Activated CD4-positive, alpha-beta T cell treated with anti-CD3 and anti-CD28 coated beads, Interleukin-2, amount 10 ng/mL, durations not matched to agents 24 days and 14 days (primary cell): Measurements from ENCODE around the gene FBXW8. TPM values are rescaled to one million over a fixed set of nuclear protein-coding genes. Genes with fewer than 3 reads are reported as not detected.

Experiments used
- DNase-seq: peaks from one replicate; pipeline ENCODE4 v3.0.0; 2022
- H3K27ac Mint-ChIP-seq: one replicate; pipeline ENCODE4 v1.8.0; 2022; ENCODE audit warnings: mild to moderate bottlenecking, mixed read lengths
- H3K27me3 Mint-ChIP-seq: one replicate; pipeline ENCODE4 v1.8.0; 2022; ENCODE audit warnings: mixed read lengths
- H3K36me3 Mint-ChIP-seq: one replicate; pipeline ENCODE4 v1.8.0; 2022; ENCODE audit warnings: low read depth, mild to moderate bottlenecking, mixed read lengths
- H3K4me1 Mint-ChIP-seq: one replicate; pipeline ENCODE4 v1.8.0; 2021; ENCODE audit warnings: mixed read lengths
- H3K4me3 Mint-ChIP-seq: one replicate; pipeline ENCODE4 v1.8.0; 2022; ENCODE audit warnings: mild to moderate bottlenecking, moderate library complexity, mixed read lengths
- H3K9me3 Mint-ChIP-seq: one replicate; pipeline ENCODE4 v1.8.0; 2021; ENCODE audit warnings: mixed read lengths
- intact Hi-C: fragments of 100-400 bp; cut with micrococcal nuclease; formaldehyde crosslinking; loops from one replicate; pipeline ENCODE4 v1.15.1; 2023
- total RNA-seq: library from RNA; stranded (reverse); gene quantifications from 2 replicates; pipeline ENCODE4 v1.2.3, GENCODE V29; 2022

Gene FBXW8
- total RNA-seq, 1 donor from 2014 or later: 6.2 TPM

GRCh38 chr12:117036046-117036445 lies 125.3 kb downstream of the FBXW8 start:
- peaks cover 2% of the 10 kb centered on the region for H3K36me3 Mint-ChIP-seq
- no peak overlapping the region for H3K27ac Mint-ChIP-seq
- H3K27me3 Mint-ChIP-seq: peaks cover 5% of the 10 kb centered on the region
- H3K4me1 Mint-ChIP-seq: peaks cover 2% of the 10 kb centered on the region
- no peak overlapping the region for H3K4me3 Mint-ChIP-seq
- H3K9me3 Mint-ChIP-seq: no peaks in the 10 kb centered on the region
- DNase-seq: no peak
- intact Hi-C loops: no loop called here

GRCh38 chr12:117036547-117036946 lies 125.8 kb downstream of the FBXW8 start:
- Mint-ChIP-seq H3K36me3 (peaks cover 2% of the 10 kb centered on the region), H3K4me3 (no peak overlapping the region), H3K4me1 (peaks cover 2% of the 10 kb centered on the region), H3K9me3 (no peaks in the 10 kb centered on the region), H3K27ac (no peak overlapping the region), H3K27me3 (peaks cover 5% of the 10 kb centered on the region)
- no peak for DNase-seq
- intact Hi-C loops: no loop called here

- no peak for DNase-seq
- peaks cover 2% of the 10 kb centered on the region for H3K4me1 Mint-ChIP-seq
- no peak overlapping the region for H3K27ac Mint-ChIP-seq
- H3K4me3 Mint-ChIP-seq: no peak overlapping the region
- H3K27me3 Mint-ChIP-seq: peaks cover 5% of the 10 kb centered on the region
- H3K9me3 Mint-ChIP-seq: no peaks in the 10 kb centered on the region
- intact Hi-C loops: no loop called here
- peaks cover 2% of the 10 kb centered on the region for H3K36me3 Mint-ChIP-seq
Observed at GRCh38 chr12:117037289-117038022, 126.7 kb downstream of the FBXW8 start.

- Mint-ChIP-seq H3K4me1 (peaks cover 2% of the 10 kb centered on the region), H3K27me3 (peaks cover 5% of the 10 kb centered on the region), H3K36me3 (peaks cover 2% of the 10 kb centered on the region), H3K27ac (no peak overlapping the region), H3K9me3 (no peaks in the 10 kb centered on the region), H3K4me3 (no peak overlapping the region)
- intact Hi-C loops: no loop called here
- no peak for DNase-seq
Observed at GRCh38 chr12:117038023-117038680, 127.4 kb downstream of the FBXW8 start.

GRCh38 chr12:117038919-117039318 lies 128.2 kb downstream of the FBXW8 start:
- intact Hi-C loops: no loop called here
- Mint-ChIP-seq H3K9me3 (no peaks in the 10 kb centered on the region), H3K4me1 (peaks cover 2% of the 10 kb centered on the region), H3K36me3 (peaks cover 2% of the 10 kb centered on the region), H3K4me3 (no peak overlapping the region), H3K27me3 (peaks cover 2% of the 10 kb centered on the region), H3K27ac (no peak overlapping the region)
- no peak for DNase-seq

GRCh38 chr12:117039891-117040309 lies 129.2 kb downstream of the FBXW8 start:
- no peaks in the 10 kb centered on the region for H3K27me3 Mint-ChIP-seq
- H3K4me3 Mint-ChIP-seq: no peak overlapping the region
- H3K4me1 Mint-ChIP-seq: peaks cover 2% of the 10 kb centered on the region
- H3K36me3 Mint-ChIP-seq: peaks cover 3% of the 10 kb centered on the region
- intact Hi-C loops: no loop called here
- H3K9me3 Mint-ChIP-seq: no peaks in the 10 kb centered on the region
- DNase-seq: no peak
- no peak overlapping the region for H3K27ac Mint-ChIP-seq

- Mint-ChIP-seq H3K4me3 (no peak overlapping the region), H3K27me3 (no peaks in the 10 kb centered on the region), H3K36me3 (peaks cover 3% of the 10 kb centered on the region), H3K9me3 (no peaks in the 10 kb centered on the region), H3K27ac (no peak overlapping the region), H3K4me1 (peaks cover 2% of the 10 kb centered on the region)
- intact Hi-C loops: no loop called here
- DNase-seq: no peak
Observed at GRCh38 chr12:117040496-117040895, 129.7 kb downstream of the FBXW8 start.

- peaks cover 2% of the 10 kb centered on the region for H3K4me1 Mint-ChIP-seq
- no peak for DNase-seq
- no peaks in the 10 kb centered on the region for H3K9me3 Mint-ChIP-seq
- peaks cover 3% of the 10 kb centered on the region for H3K36me3 Mint-ChIP-seq
- H3K27ac Mint-ChIP-seq: no peak overlapping the region
- intact Hi-C loops: no loop called here
- no peak overlapping the region for H3K4me3 Mint-ChIP-seq
- H3K27me3 Mint-ChIP-seq: no peaks in the 10 kb centered on the region
Observed at GRCh38 chr12:117041798-117042170, 131.0 kb downstream of the FBXW8 start.

- H3K9me3 Mint-ChIP-seq: no peaks in the 10 kb centered on the region
- peaks cover 2% of the 10 kb centered on the region for H3K4me1 Mint-ChIP-seq
- no peak overlapping the region for H3K4me3 Mint-ChIP-seq
- no peak for DNase-seq
- no peak overlapping the region for H3K27ac Mint-ChIP-seq
- no peaks in the 10 kb centered on the region for H3K27me3 Mint-ChIP-seq
- intact Hi-C loops: no loop called here
- peaks cover 3% of the 10 kb centered on the region for H3K36me3 Mint-ChIP-seq
Observed at GRCh38 chr12:117042171-117042842, 131.6 kb downstream of the FBXW8 start.

- Mint-ChIP-seq H3K27me3 (no peaks in the 10 kb centered on the region), H3K4me1 (peaks cover 2% of the 10 kb centered on the region), H3K27ac (no peak overlapping the region), H3K4me3 (no peak overlapping the region), H3K36me3 (peaks cover 3% of the 10 kb centered on the region), H3K9me3 (no peaks in the 10 kb centered on the region)
- DNase-seq: no peak
- intact Hi-C loops: no loop called here
Observed at GRCh38 chr12:117042862-117043261, 132.1 kb downstream of the FBXW8 start.

- intact Hi-C loops: no loop called here
- Mint-ChIP-seq H3K27ac (no peak overlapping the region), H3K27me3 (no peaks in the 10 kb centered on the region)
Observed at GRCh38 chr12:117044311-117044710, 133.6 kb downstream of the FBXW8 start.

GRCh38 chr12:117044790-117045159 lies 134.0 kb downstream of the FBXW8 start:
- H3K4me1 Mint-ChIP-seq: peaks cover 2% of the 10 kb centered on the region
- no peak overlapping the region for H3K4me3 Mint-ChIP-seq

More at GRCh38 chr12:117044311-117044710, 133.6 kb downstream of the FBXW8 start:
- Mint-ChIP-seq H3K9me3 (no peaks in the 10 kb centered on the region), H3K36me3 (peaks cover 3% of the 10 kb centered on the region), H3K4me1 (peaks cover 2% of the 10 kb centered on the region), H3K4me3 (no peak overlapping the region)
- no peak for DNase-seq

GRCh38 chr12:117045160-117046010 lies 134.6 kb downstream of the FBXW8 start:
- Mint-ChIP-seq H3K4me3 (no peak overlapping the region), H3K4me1 (peaks cover 2% of the 10 kb centered on the region), H3K36me3 (peaks cover 3% of the 10 kb centered on the region), H3K27me3 (no peaks in the 10 kb centered on the region), H3K27ac (no peak overlapping the region), H3K9me3 (no peaks in the 10 kb centered on the region)
- intact Hi-C loops: no loop called here
- no peak for DNase-seq

More at GRCh38 chr12:117044790-117045159, 134.0 kb downstream of the FBXW8 start:
- H3K9me3 Mint-ChIP-seq: no peaks in the 10 kb centered on the region
- H3K27ac Mint-ChIP-seq: no peak overlapping the region
- no peak for DNase-seq
- H3K27me3 Mint-ChIP-seq: no peaks in the 10 kb centered on the region
- intact Hi-C loops: no loop called here
- H3K36me3 Mint-ChIP-seq: peaks cover 3% of the 10 kb centered on the region
